ENCODE measurements around the gene ITGA1.

DNA sequence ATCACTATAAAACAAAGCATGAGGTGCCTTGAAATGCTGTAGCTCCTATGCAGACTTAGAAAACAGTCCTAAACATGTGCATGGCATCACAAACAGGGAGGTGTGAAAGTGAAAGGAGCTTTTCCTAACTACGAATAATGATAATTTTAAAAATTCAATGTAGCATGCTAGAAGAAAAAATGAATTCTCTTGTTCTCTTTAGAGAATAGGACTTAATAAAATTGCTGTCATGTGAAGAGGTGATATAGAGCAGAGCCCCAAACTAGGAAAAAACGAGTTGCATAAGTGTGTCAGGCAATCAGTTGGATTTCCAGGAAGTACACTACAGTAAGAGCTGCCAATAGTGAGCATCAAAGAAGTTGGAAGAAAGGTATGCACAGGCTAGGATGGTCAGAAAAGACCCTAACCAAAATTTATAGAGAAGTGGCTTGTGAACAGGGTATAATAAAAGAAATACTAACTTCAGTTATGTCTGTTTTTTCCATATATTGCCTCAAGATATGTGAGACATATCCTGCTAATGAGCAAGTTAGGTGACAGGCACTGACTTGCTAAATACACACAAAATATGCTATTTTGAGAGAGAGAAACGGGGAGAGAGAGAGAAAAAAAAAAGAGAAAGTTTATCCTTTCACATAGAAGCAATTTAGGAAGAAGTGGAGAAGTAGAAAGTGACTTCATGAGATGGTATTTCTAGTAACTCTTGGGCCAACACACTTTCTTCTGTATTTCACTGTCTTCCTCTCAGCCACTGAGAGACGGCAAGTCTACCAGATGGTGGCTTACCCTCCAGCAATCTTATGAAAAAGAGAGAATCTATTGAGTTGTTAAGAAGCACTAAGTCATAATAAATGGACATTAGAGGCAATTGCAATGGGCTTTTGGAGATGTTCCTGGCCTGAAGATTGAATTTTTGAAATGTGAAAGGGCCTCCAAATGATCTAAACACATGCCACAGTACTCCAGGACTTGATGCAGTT lies 219.5 kb downstream of the ITGA1 start:
- no peak for TF ChIP-seq CTCF (IDR thresholded peaks at IDR 0.05)
- TF ChIP-seq REST (IDR thresholded peaks at IDR 0.05; ENCODE audit: insufficient read depth in 1 of 2, low read depth in 2 of 2, low read length in 1 of 2): no peak

All from Panc1 (cell line).